Smooth muscle cell (in vitro differentiated cells): ENCODE results near the gene SCUBE2. TPM values are rescaled to one million over a fixed set of nuclear protein-coding genes. Genes with fewer than 3 reads are reported as not detected.

Experiments used
- DNase-seq: peaks from one replicate; lab custom pipeline; 2025; ENCODE audit not compliant: unreplicated experiment; lab: John Stamatoyannopoulos, UW
- H2AFZ ChIP-seq: fragments of 200-600 bp; sonication (generic); 2 replicates; pipeline ENCODE4 v1.6.0; 2016; ENCODE audit warnings: antibody characterized with exemption, low read depth, mild to moderate bottlenecking
- H3F3A ChIP-seq: fragments of 200-600 bp; sonication (generic); 2 replicates; pipeline ENCODE4 v1.6.0; 2017; ENCODE audit warnings: antibody characterized with exemption, low read depth
- H3K27ac ChIP-seq: fragments of 200-600 bp; sonication (generic); 2 replicates; pipeline ENCODE4 v1.5.1; 2016; ENCODE audit warnings: low read depth, mild to moderate bottlenecking
- H3K27me3 ChIP-seq: fragments of 200-600 bp; sonication (generic); 2 replicates; pipeline ENCODE4 v1.6.1; 2016; ENCODE audit warnings: low read depth, mild to moderate bottlenecking
- H3K36me3 ChIP-seq: fragments of 200-600 bp; sonication (generic); 2 replicates; pipeline ENCODE4 v1.5.1; 2016; ENCODE audit warnings: low read depth
- H3K4me1 ChIP-seq: fragments of 200-600 bp; sonication (generic); 2 replicates; pipeline ENCODE4 v1.5.1; 2016; ENCODE audit warnings: low read depth
- H3K4me2 ChIP-seq: fragments of 200-600 bp; sonication (generic); 2 replicates; pipeline ENCODE4 v1.6.0; 2016; ENCODE audit warnings: mild to moderate bottlenecking
- H3K4me3 ChIP-seq: fragments of 200-600 bp; sonication (generic); 2 replicates; pipeline ENCODE4 v1.5.1; 2016; ENCODE audit warnings: mild to moderate bottlenecking
- H3K79me2 ChIP-seq: fragments of 200-600 bp; sonication (generic); 2 replicates; pipeline ENCODE4 v1.6.0; 2016; ENCODE audit warnings: low read depth, mild to moderate bottlenecking
- H3K9ac ChIP-seq: fragments of 200-600 bp; sonication (generic); 2 replicates; pipeline ENCODE4 v1.6.0; 2016; ENCODE audit warnings: low read depth
- H3K9me3 ChIP-seq: fragments of 200-600 bp; sonication (generic); replicated peaks from 2 replicates; pipeline ENCODE4 v1.5.1; 2016; ENCODE audit warnings: low read depth
- H4K20me1 ChIP-seq: fragments of 200-600 bp; sonication (generic); 2 replicates; pipeline ENCODE4 v1.6.0; 2016; ENCODE audit warnings: low read depth
- CTCF ChIP-seq: fragments of 200-600 bp; sonication (generic); IDR thresholded peaks from 2 replicates; pipeline ENCODE4 v1.5.1; 2017; ENCODE audit warnings: borderline replicate concordance, mild to moderate bottlenecking, antibody characterized with exemption; ENCODE audit not compliant: insufficient read depth, poor library complexity, severe bottlenecking
- WGBS: methylation state at CpG from one replicate; pipeline ENCODE4 v1.1.7; 2016; ENCODE audit warnings: low lambda C conversion rate; 5-methylcytosine and 5-hydroxymethylcytosine counted together
- polyA plus RNA-seq: library from polyadenylated mRNA; unstranded; fragments of >200 nt; fragmentation: Nextera tagmentation; extraction: Ambion mirVana; gene quantifications from 2 replicates; pipeline ENCODE4 v1.2.1, GENCODE V29; 2016
- total RNA-seq: library from RNA; depleted of rRNA; stranded (reverse); fragments of >200 nt; gene quantifications from 2 replicates; pipeline ENCODE4 v1.2.3, GENCODE V29; 2014

SCUBE2 gene
- total and polyA plus RNA-seq, 2 experiments from 2014 or later = 2.2 to 5.0 TPM

- 83% methylated on average over 3 of the region's 3 CpGs for WGBS
- no peak for DNase-seq
- no peak overlapping the region for H3K27ac ChIP-seq
Observed at GRCh38 chr11:9076661-9077060, 14.7 kb downstream of the SCUBE2 start.

GRCh38 chr11:9076046-9076445 is 15.4 kb downstream of the SCUBE2 start:
- WGBS = 97% methylated on average over 3 of the region's 3 CpGs
- H3K27ac ChIP-seq = no peak overlapping the region

More at GRCh38 chr11:9076661-9077060, 14.7 kb downstream of the SCUBE2 start:
- H3K79me2 ChIP-seq = no peaks in the 10 kb centered on the region
- no peaks in the 10 kb centered on the region for H3K36me3 ChIP-seq
- H2AFZ ChIP-seq = no peak overlapping the region
- no peak overlapping the region for H3K9ac ChIP-seq
- no peak for TF ChIP-seq CTCF
- no peak overlapping the region for H3K4me3 ChIP-seq
- no peaks in the 10 kb centered on the region for H3K27me3 ChIP-seq
- H4K20me1 ChIP-seq = no peaks in the 10 kb centered on the region
- no peak overlapping the region for H3K4me2 ChIP-seq
- no peaks in the 10 kb centered on the region for H3F3A ChIP-seq
- H3K4me1 ChIP-seq = peaks cover 12% of the 10 kb centered on the region
- no peaks in the 10 kb centered on the region for H3K9me3 ChIP-seq

GRCh38 chr11:9075556-9075955 is 15.8 kb downstream of the SCUBE2 start:
- no peak for TF ChIP-seq CTCF
- no peaks in the 10 kb centered on the region for H3K27me3 ChIP-seq
- no peak overlapping the region for H3K4me2 ChIP-seq
- H3K4me1 ChIP-seq = peaks cover 23% of the 10 kb centered on the region
- no peaks in the 10 kb centered on the region for H3F3A ChIP-seq
- no peaks in the 10 kb centered on the region for H3K79me2 ChIP-seq
- no peaks in the 10 kb centered on the region for H3K9me3 ChIP-seq
- no peak overlapping the region for H3K27ac ChIP-seq
- H3K9ac ChIP-seq = no peak overlapping the region
- no peaks in the 10 kb centered on the region for H3K36me3 ChIP-seq
- WGBS = 95% methylated on average over 4 of the region's 4 CpGs
- no peak overlapping the region for H2AFZ ChIP-seq
- H4K20me1 ChIP-seq = no peaks in the 10 kb centered on the region
- H3K4me3 ChIP-seq = no peak overlapping the region
- DNase-seq = no peak

More at GRCh38 chr11:9076046-9076445, 15.4 kb downstream of the SCUBE2 start:
- Histone ChIP-seq H3K36me3 (no peaks in the 10 kb centered on the region), H3F3A (no peaks in the 10 kb centered on the region), H3K9ac (no peak overlapping the region), H3K4me3 (no peak overlapping the region), H3K79me2 (no peaks in the 10 kb centered on the region), H3K27me3 (no peaks in the 10 kb centered on the region), H2AFZ (no peak overlapping the region), H3K4me2 (no peak overlapping the region), H3K4me1 (peaks cover 18% of the 10 kb centered on the region), H4K20me1 (no peaks in the 10 kb centered on the region), H3K9me3 (no peaks in the 10 kb centered on the region)
- DNase-seq = no peak
- no peak for TF ChIP-seq CTCF

- peaks cover 27% of the 10 kb centered on the region for H3K4me1 ChIP-seq
- no peaks in the 10 kb centered on the region for H3K9me3 ChIP-seq
- no peak overlapping the region for H3K4me3 ChIP-seq
- no peak overlapping the region for H3K9ac ChIP-seq
- DNase-seq = no peak
- no peaks in the 10 kb centered on the region for H3K36me3 ChIP-seq
- no peaks in the 10 kb centered on the region for H3F3A ChIP-seq
- no peaks in the 10 kb centered on the region for H4K20me1 ChIP-seq
- no peaks in the 10 kb centered on the region for H3K27me3 ChIP-seq
- H3K79me2 ChIP-seq = no peaks in the 10 kb centered on the region
- H3K27ac ChIP-seq = no peak overlapping the region
- 87% methylated on average over 15 of the region's 15 CpGs for whole genome bisulfite sequencing
- H3K4me2 ChIP-seq = no peak overlapping the region
- no peak for TF ChIP-seq CTCF
- H2AFZ ChIP-seq = no peak overlapping the region
Observed at GRCh38 chr11:9074338-9075029, 16.9 kb downstream of the SCUBE2 start.
